Stomach (tissue), 9 donors: Measurements from ENCODE around the gene SPINK4. TPM values are rescaled to one million over a fixed set of nuclear protein-coding genes. Genes with fewer than 3 reads are reported as not detected.

Experiments
- DNase-seq, 2 donors: peaks; one replicate each; pipeline versions ENCODE4 v3.0.0 to v3.0.0-alpha.2; 2013 to 2019
- H3K27ac ChIP-seq, 5 donors: fragments of 200-600 bp in 4 of 5; sonication (generic) in 4 of 5; one replicate each; pipeline ENCODE4 v1.5.1; 2013 to 2019; ENCODE audit warnings: mild to moderate bottlenecking in 1 of 5, moderate library complexity in 1 of 5
- H3K27me3 ChIP-seq, 3 donors: fragments of 200-600 bp; sonication (generic); one replicate each; pipeline ENCODE4 v1.5.1; 2017 to 2019; ENCODE audit warnings: mixed run types in 1 of 3
- H3K36me3 ChIP-seq, 4 donors: fragments of 200-600 bp; sonication (generic); 1 replicate in 3 of 4; 2 replicates in 1 of 4; pipeline ENCODE4 v1.5.1; 2016 to 2019
- H3K4me1 ChIP-seq, 4 donors: fragments of 200-600 bp; sonication (generic); one replicate each; pipeline ENCODE4 v1.5.1; 2016 to 2019
- H3K4me3 ChIP-seq, 4 donors: fragments of 200-600 bp; sonication (generic) in 3 of 4; one replicate each; pipeline ENCODE4 v1.5.1; 2016 to 2019; ENCODE audit warnings: mild to moderate bottlenecking in 1 of 4
- H3K9me3 ChIP-seq, 4 donors: fragments of 200-600 bp; sonication (generic); one replicate each; pipeline ENCODE4 v1.5.1; 2016 to 2019
- EP300 ChIP-seq: sonication (generic); formaldehyde crosslinking; IDR thresholded peaks from one replicate; pipeline ENCODE4 v1.6.1; 2017; ENCODE audit warnings: antibody characterized with exemption
- POLR2A ChIP-seq, 4 donors: fragments of 450-650 bp; IDR thresholded peaks; one replicate each; pipeline ENCODE4 v1.6.1; 2016; ENCODE audit warnings: antibody characterized with exemption in 4 of 4, control low read depth in 2 of 4, mild to moderate bottlenecking in 1 of 4, moderate library complexity in 1 of 4
- POLR2AphosphoS5 ChIP-seq, 3 donors: sonication (generic); formaldehyde crosslinking; IDR thresholded peaks; one replicate each; pipeline ENCODE4 v1.6.1; 2016; ENCODE audit warnings: antibody characterized with exemption in 3 of 3
- WGBS, 5 donors: extraction: QIAGEN DNeasy Blood & Tissue Kit in 3 of 5; methylation state at CpG; one replicate each; pipeline versions ENCODE4 v1.1.5 to v1.1.7; 2013 to 2018; 5-methylcytosine and 5-hydroxymethylcytosine counted together
- intact Hi-C: fragments of 100-400 bp; cut with DNase I; formaldehyde crosslinking; loops from one replicate; pipeline ENCODE4 v1.15.1; 2023; ENCODE audit warnings: low total_unique reads
- polyA plus RNA-seq, 3 donors: library from polyadenylated mRNA; stranded (reverse); fragments of 200-250 nt; gene quantifications; one replicate each; pipeline ENCODE4 v1.2.3, GENCODE V29; 2013
- total RNA-seq, 5 donors: library from RNA; depleted of rRNA; stranded (reverse); fragments of >200 nt; gene quantifications; one replicate each; pipeline versions ENCODE4 v1.1.0 to v1.2.3, GENCODE V29; 2014 to 2016
- TF ChIP-seq, protein P1 (sequence below), 7 experiments: fragments of 450-650 bp in 4 of 7; fragments of 200-600 bp in 3 of 7; sonication (generic) in 3 of 7; IDR thresholded peaks; one replicate each; pipeline ENCODE4 v1.5.1; 2016 to 2019; ENCODE audit warnings: antibody characterized with exemption in 7 of 7, control low read depth in 2 of 7, mild to moderate bottlenecking in 1 of 7
- donor health status: healthy with polysubstance abuse.
- donor health status: Bipolar disorder and iron deficiency.
- donor health status: healthy.

SPINK4 gene
- total and polyA plus RNA-seq, 8 donors = 2.1 to 29.5 (median 19.1) TPM; not detected in 5

DNA sequence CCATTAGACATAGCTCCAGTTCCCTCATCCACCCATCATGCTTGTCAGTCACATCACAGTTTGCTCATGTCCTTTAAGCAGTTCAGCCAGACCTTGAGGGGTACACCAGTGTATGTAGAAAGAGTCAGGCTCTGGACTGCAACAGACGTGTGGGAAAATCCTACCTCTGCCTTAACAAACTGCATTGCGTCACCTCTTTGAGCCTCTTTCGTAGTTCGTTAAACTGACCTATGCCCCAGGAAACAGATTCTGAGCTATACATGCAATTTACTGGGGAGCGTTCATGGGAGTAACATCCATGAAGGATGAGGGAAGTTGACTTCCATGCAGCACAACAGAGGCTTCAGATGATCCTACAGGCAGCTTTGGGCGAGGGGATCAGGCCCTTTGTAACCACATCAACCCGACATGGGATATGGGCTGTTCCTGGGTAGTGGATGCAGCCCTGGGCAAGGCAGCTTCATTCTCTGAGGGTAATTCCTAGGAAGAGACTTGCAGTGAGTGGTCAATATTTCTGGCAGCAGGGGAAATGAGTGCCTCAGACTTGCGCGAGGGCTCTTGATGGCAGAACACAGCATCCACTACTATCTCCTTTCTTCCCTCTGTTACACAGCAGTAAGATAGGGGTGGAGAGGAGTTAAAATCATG, 4.3 kb downstream of the SPINK4 start:
- WGBS, 5 donors = 79 to 88% (median 83%) methylated on average over 9 of the region's 9 CpGs
- no peak for TF ChIP-seq EP300
- TF ChIP-seq, protein P1, sequence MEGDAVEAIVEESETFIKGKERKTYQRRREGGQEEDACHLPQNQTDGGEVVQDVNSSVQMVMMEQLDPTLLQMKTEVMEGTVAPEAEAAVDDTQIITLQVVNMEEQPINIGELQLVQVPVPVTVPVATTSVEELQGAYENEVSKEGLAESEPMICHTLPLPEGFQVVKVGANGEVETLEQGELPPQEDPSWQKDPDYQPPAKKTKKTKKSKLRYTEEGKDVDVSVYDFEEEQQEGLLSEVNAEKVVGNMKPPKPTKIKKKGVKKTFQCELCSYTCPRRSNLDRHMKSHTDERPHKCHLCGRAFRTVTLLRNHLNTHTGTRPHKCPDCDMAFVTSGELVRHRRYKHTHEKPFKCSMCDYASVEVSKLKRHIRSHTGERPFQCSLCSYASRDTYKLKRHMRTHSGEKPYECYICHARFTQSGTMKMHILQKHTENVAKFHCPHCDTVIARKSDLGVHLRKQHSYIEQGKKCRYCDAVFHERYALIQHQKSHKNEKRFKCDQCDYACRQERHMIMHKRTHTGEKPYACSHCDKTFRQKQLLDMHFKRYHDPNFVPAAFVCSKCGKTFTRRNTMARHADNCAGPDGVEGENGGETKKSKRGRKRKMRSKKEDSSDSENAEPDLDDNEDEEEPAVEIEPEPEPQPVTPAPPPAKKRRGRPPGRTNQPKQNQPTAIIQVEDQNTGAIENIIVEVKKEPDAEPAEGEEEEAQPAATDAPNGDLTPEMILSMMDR (IDR thresholded peaks at IDR 0.05) = no peak
- TF ChIP-seq POLR2AphosphoS5 (IDR thresholded peaks at IDR 0.05) = no peak
- no peak for TF ChIP-seq POLR2A (IDR thresholded peaks at IDR 0.05)
- no peak for DNase-seq
- no peak overlapping the region for H3K4me3 ChIP-seq
- H3K36me3 ChIP-seq = peaks cover 0 to 15% (median 12%) of the 10 kb centered on the region in 4 donors
- no peaks in the 10 kb centered on the region for H3K9me3 ChIP-seq
- intact Hi-C loops = no loop called here
- H3K4me1 ChIP-seq = peaks cover 0 to 10% (median 7%) of the 10 kb centered on the region in 4 donors
- no peak overlapping the region for H3K27ac ChIP-seq
- no peaks in the 10 kb centered on the region for H3K27me3 ChIP-seq

DNA sequence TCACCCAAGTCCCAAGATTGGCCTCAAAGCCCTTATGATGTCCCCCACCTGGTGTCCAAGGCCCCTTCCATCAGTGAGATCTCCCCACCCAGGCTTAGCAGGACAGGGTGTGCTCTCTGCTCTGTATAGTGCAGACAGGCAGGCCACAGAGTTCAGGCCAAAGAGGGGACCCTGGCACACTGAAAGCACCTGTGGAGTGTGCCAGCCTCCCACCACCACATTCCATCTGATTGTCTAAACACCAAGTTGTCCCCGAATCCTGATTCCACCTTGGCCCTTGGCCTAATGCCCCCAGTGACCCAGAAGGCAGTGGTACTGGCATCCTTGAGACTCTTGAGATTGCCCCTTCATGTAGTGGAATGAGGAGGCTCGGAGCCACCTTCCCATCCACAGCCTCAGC, 5.4 kb downstream of the SPINK4 start:
- 87 to 96% (median 92%) methylated on average over 2 of the region's 2 CpGs for WGBS, 5 donors
- TF ChIP-seq EP300 = no peak
- TF ChIP-seq POLR2AphosphoS5 (IDR thresholded peaks at IDR 0.05) = no peak
- no peak for TF ChIP-seq POLR2A (IDR thresholded peaks at IDR 0.05)

DNA sequence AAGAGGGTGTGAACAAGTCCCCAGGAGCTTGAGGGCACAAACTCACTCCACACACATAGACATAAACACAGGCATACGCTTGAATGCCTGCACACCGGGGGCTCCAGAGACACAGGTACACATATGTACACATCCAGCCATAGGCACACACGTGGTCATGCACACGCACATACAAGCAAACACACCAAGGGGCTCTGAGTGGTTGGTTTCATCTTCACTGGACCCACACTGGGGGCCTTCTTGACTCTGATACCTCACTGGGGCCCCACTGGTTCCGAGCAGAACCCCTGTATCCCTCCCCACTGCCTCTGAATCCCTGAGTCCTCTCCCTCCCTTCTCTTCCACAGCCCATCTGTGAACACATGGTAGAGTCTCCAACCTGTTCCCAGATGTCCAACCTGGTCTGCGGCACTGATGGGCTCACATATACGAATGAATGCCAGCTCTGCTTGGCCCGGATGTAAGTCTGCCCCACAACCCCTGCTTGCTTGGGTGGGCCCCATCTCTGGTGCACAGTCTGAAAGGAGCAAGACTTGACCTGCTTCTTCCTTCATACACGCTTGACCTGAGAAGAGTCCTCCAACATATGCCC, 6.4 kb downstream of the SPINK4 start:
- peaks cover 3 to 36% (median 30%) of the 10 kb centered on the region in 4 donors for H3K36me3 ChIP-seq
- DNase-seq = peak in 1 of 2 donors; percentile 19
- H3K27ac ChIP-seq = no peak overlapping the region
- no peaks in the 10 kb centered on the region for H3K4me1 ChIP-seq
- H3K4me3 ChIP-seq = no peak overlapping the region
- intact Hi-C loops = no loop called here
- H3K27me3 ChIP-seq = no peaks in the 10 kb centered on the region
- 90 to 93% (median 91%) methylated on average over 8 to 9 of the region's 9 CpGs for whole genome bisulfite sequencing, 5 donors
- TF ChIP-seq EP300 (no peak), POLR2AphosphoS5 (IDR thresholded peaks at IDR 0.05) (no peak), POLR2A (IDR thresholded peaks at IDR 0.05) (no peak)
- TF ChIP-seq, protein P1 (IDR thresholded peaks at IDR 0.05) = no peak
- no peaks in the 10 kb centered on the region for H3K9me3 ChIP-seq

More for the DNA sequence above, 5.4 kb downstream of the SPINK4 start:
- Histone ChIP-seq H3K9me3 (no peaks in the 10 kb centered on the region), H3K4me1 (peaks cover 0 to 1% (median 0%) of the 10 kb centered on the region in 4 donors), H3K36me3 (peaks cover 0 to 25% (median 20%) of the 10 kb centered on the region in 4 donors), H3K27ac (no peak overlapping the region), H3K27me3 (no peaks in the 10 kb centered on the region), H3K4me3 (no peak overlapping the region)
- intact Hi-C loops = no loop called here
- peak in 1 of 2 donors; percentile 22 for DNase-seq

DNA sequence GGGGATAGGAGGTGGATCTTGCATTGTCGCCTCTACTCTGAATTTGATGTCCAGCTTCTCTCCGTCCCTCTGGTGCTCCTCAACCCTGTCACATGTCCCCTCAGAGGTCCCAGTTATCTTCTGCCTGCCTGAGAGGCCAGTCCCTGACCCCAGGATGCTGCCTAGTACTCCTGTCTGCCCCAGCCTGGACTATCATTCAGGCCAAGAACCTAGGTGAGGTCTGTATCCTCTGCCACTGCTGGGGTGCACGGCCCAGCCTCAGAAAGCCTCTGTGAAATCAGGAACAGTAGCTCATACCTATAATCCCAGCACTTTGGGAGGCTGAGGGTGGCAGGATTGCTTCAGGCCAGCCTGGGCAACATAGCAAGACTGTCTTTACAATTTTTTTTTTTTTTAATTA, 8.6 kb downstream of the SPINK4 start:
- peak in 1 of 2 donors; percentile 11 for DNase-seq
- H3K9me3 ChIP-seq = no peaks in the 10 kb centered on the region
- 87 to 97% (median 93%) methylated on average over 3 of the region's 3 CpGs for WGBS, 5 donors
- no peak overlapping the region for H3K27ac ChIP-seq
- H3K36me3 ChIP-seq = peaks cover 18 to 58% (median 52%) of the 10 kb centered on the region in 4 donors
- H3K27me3 ChIP-seq = no peaks in the 10 kb centered on the region
- H3K4me1 ChIP-seq = no peaks in the 10 kb centered on the region
- intact Hi-C loops = no loop called here
- TF ChIP-seq, protein P1 (IDR thresholded peaks at IDR 0.05) = no peak
- TF ChIP-seq EP300 (no peak), POLR2A (IDR thresholded peaks at IDR 0.05) (no peak), POLR2AphosphoS5 (IDR thresholded peaks at IDR 0.05) (no peak)
- no peak overlapping the region for H3K4me3 ChIP-seq
